Stimulated activated CD4-positive, alpha-beta T cell treated with anti-CD3 and anti-CD28 coated beads, TNF-alpha, amount 100 ng/mL, for 1 hour (primary cell): Measurements from ENCODE around the gene HNF1B.

Experiments
- DNase-seq, 3 donors: peaks; one replicate each; pipeline ENCODE4 v3.0.0-alpha.2; 2020; ENCODE audit warnings: low read depth in 3 of 3, low spot score in 1 of 3

HNF1B gene

GRCh38 chr17:37737081-37737480 lies 7.8 kb downstream of the HNF1B start:
- no peak for DNase-seq

- DNase-seq: no peak
Measured at GRCh38 chr17:37736428-37736827, 8.4 kb downstream of the HNF1B start.

GRCh38 chr17:37735165-37735564 lies 9.7 kb downstream of the HNF1B start:
- DNase-seq: no peak

- DNase-seq: no peak
Measured at GRCh38 chr17:37732316-37732715, 12.5 kb downstream of the HNF1B start.

- no peak for DNase-seq
Measured at GRCh38 chr17:37731056-37731455, 13.8 kb downstream of the HNF1B start.

GRCh38 chr17:37729905-37730304 lies 15.0 kb downstream of the HNF1B start:
- no peak for DNase-seq

DNA sequence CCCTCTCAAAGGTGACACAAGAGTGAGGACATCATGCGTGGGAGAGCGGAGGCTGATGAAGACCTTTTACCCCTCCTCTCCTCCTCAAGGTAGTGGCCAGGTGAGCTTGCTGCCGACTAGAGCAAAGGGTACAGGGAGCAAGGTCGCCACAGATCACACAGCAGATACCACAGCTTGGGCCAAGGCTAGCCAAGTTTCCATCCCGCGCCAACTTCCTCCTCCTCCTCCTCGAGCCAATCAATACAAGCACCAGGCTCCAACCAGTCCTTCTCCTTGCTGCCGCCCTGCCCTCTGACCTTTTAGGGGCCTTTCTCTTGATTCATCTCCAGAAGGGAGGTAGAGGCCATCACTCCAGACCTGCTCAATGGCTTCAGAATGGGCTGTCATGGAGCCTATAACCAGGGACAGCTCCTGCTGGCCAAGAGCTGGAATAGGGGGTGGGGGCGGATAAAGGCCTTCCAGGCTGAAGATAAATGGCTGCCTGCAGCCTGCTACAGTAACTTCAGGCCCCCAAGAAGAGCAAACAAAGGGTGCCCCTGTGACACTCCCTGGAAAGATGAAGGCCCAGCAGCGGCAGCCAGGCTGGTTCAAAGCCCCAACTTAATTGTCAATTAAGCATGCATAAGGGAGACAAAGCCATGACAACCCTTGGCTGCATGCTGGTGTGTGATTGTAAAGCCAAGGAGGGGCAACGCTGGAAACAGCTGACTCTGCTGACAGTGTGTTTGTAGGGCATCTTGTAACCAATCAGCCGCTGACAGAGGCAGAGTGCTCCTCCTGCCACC lies 17.8 kb downstream of the HNF1B start:
- no peak for DNase-seq

DNA sequence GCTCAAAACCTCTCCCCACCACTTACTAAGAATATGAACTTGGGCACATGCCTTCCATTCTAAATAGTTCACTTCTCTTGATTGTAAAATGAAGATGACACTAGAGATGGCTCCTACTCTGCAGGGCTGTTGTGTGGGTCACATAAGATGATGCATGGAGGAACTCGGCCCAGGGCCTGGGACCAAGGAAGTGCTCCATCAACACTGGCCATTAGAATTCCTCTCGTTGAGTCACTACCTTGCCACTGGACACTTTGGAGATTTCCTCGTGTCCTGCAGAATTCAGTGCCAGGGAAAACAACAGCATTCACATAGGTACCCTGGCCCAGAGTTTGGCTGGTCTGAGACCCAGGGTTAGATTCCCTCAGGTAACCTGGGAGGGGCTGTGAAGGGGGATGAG lies 18.6 kb downstream of the HNF1B start:
- no peak for DNase-seq

DNA sequence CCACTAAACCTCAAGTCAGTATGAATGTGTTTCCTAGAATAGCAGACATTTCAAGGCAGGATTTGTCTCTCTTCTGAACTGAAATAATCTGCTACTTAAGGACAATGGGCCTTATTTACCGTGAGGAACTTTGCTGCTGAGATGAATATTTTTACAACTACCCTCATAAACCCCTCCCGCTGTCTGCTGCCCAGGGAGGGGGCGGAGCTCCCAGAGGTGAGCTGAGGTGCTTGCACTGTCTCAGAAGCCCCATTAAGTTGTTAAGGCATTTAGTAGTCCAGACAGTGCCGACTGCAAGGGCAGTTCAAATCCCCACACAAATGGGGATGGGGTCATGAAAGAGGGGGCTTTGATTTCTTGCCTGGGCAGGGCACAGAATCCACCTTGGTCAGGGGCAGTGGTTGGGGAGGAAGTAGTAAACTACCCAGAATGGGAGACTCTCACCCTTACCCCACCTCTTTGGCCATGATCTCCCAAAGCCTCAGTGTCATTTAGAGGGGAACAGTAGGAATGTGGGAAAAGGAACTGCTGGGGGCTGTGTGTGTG lies 19.2 kb downstream of the HNF1B start:
- DNase-seq: no peak

DNA sequence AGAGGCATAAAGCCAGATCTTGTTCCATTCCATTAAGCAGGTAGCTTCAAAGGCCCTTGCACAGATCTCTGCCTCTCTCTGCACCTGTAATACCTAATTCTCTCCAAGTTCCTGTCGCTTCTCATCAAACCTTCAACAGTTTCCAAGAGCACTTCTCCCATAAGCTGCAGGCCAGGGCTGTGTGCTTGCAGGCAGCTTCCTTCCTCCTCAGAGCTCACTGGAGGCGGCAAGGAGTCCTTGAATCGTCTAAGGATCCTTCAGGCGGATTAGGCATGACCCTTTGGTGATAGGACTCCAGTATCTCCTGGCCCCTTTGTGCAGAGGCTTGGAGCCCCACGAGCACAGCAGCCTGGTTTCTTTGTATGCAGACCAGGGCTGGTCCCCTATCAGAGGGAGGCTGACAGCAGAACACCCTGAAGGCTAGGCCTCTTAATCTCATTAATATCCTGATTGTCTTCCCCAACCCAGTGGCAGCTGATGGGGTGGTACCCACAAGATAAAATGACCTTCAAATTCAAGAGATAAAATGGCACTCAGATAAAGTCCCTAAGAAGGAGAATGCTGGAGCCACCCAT lies 19.8 kb downstream of the HNF1B start:
- no peak for DNase-seq

DNA sequence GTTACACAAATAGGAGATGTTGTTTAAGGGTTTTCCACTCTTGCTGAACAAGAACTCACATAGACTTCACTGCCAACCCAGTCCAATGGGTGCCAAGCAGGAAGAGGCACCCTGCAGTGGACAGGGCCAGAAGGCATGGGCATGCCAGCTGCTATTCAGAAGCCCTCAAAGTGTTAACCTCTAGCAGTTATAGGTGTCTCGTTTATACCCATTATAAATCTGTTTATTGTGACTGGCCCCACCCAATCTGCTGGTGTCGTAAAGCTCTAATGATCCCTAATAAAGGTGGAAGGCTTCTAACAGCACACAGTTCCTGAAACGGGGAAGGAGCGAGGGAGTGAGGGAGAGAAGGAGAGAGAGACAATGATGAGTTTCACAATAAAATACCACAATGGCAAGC lies 23.9 kb downstream of the HNF1B start:
- no peak for DNase-seq

DNA sequence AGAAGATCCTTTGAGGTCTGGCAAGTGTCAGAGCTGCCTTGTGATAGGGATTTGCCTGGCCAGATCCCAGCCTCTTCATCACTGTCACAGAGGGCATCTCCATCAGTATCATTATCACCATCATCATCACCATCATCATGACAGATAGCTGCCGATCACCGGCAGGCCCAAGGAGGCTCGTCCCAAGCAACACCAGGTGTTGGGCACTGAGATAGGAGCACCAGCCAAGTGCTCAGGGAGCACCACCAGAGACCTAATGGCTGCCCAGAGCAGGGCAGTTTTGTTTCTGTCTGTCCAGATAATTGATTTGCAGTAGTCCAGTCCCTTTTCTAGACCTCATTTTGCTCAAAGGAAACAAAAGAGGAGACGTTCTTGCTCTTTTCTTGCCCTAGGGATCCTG lies 25.0 kb downstream of the HNF1B start:
- DNase-seq: no peak

DNA sequence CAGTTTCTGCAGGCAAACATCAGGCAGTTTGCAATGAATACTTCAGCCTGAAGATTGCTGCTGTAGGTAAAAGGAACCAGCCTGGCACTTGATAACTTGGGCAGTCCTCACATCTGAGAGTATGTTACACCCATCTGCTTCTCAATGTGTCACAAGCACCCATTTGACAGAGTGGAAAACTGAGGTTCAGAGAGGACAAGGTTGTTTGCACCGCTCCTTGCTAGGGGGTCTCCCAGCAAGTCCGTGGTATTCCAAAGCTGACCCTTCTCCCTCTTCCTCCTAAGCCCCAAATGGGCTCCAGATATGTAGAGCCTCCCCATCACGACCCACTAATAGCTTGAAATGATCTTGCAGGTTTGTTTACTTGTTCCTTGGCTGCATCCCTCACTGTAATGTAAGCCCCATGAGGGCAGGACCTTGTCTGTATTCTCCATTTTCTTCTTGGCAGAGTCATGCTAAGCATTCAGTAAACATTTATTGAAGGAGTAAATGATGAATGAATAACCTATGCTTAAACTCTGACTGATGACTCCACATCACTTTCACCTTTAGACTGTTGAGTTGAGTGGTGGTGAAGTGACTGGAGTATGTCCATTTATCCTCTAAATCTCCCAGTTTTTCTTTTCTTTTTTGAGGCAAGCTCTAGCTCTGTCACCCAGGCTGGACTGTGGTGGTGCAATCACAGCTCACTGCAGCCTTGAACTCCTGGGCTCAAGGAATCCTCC lies 26.4 kb downstream of the HNF1B start:
- no peak for DNase-seq

- no peak for DNase-seq
Measured at GRCh38 chr17:37717627-37718323, 27.1 kb downstream of the HNF1B start.

- no peak for DNase-seq
Measured at GRCh38 chr17:37714897-37715296, 30.0 kb downstream of the HNF1B start.

DNA sequence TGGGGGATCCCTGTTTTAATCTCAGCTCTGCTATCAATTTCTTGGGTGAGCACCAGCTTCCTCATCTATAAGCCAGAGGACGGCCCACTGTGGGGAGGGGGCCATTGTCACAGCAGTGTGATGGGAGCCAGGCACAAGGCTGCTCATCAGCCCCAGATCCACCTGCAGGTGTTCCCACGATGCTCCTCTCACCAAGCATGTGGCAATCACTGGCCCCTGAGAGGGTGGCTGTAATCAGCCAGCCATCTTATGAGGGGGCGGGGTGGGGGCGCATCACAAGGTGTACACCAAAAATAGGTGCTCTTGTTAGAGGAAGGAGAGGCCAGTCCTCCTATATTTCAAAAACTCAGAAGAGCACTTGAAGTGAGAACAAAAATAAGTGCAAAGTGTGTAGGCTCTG lies 31.2 kb downstream of the HNF1B start:
- no peak for DNase-seq

DNA sequence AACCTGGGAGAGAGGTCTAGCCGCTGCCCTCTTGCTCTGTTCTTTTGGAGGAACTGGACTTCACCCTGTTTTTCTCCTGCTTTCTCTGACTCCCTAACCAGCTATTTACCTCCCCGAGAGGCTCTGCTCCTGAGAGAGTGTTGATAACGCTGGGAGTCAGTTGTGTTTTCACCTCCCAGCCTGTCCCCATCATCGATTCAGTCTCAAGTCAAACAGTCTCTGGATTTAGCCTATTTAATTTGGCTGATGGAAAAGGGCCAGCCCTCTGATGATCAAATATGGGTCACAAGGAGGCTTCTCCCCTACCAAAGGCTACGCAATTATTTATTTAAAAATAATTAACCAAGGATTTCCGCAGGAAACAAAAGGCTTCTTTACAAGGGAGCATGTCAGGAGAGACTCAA lies 31.8 kb downstream of the HNF1B start:
- no peak for DNase-seq

DNA sequence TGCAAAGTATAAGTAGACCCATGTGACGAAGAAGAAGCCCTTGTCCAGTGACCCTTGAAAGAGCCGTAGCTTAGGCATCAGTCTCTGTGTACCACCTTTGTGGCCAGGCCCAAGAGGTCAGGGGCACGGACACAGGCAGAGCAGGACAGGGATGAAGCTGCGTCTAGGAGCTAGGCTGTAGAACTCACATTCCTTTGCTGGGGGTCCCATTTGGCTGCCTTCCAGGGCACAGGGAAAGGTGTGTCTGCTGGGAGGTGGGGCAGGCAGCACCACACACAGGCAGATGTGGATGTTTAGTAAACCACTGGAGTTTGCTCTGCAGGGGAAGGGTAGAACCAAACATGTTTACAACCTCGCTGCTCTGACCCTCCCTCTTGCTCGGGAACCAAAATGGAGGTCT lies 33.7 kb downstream of the HNF1B start:
- DNase-seq: no peak

DNA sequence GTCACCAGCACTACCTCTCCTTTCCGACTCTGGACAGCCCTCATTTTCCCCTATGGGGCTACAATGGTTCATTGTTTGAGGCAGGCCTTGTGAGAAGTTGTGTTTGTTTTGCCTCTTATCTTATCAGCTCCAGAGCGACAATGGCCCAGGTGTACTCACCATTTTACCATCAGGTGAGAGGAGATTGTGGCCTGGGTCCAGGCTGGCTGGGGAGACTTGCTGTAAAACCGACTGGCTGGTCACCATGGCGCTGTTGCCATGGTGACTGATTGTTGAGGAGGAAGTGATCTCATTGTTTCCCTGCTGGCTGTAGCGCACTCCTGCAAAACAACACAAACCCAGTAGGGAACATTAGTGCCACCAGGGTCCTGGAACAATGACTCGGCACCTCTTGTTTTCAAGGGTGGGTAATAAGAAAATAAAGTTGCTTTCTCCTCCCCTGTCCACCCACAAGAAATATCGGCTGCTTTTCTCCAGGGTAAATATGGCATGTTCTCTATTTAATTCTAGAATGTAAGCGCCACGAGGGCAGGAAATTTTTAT lies 34.4 kb downstream of the HNF1B start:
- DNase-seq: no peak

GRCh38 chr17:37708616-37709212 lies 36.1 kb downstream of the HNF1B start:
- no peak for DNase-seq
